ENCODE measurements around the gene MRPS12.

The MRPS12 gene

GRCh38 chr19:38977445-38978325 lies 46.9 kb downstream of the MRPS12 start:
- Histone ChIP-seq H3K27ac (no peak overlapping the region), H3K36me3 (replicated peaks) (no peaks in the 10 kb centered on the region), H3K27me3 (replicated peaks) (no peaks in the 10 kb centered on the region), H3K4me3 (ENCODE audit: low read depth, low read length) (no peak overlapping the region)
- no peak for DNase-seq
- TF ChIP-seq, protein P1, sequence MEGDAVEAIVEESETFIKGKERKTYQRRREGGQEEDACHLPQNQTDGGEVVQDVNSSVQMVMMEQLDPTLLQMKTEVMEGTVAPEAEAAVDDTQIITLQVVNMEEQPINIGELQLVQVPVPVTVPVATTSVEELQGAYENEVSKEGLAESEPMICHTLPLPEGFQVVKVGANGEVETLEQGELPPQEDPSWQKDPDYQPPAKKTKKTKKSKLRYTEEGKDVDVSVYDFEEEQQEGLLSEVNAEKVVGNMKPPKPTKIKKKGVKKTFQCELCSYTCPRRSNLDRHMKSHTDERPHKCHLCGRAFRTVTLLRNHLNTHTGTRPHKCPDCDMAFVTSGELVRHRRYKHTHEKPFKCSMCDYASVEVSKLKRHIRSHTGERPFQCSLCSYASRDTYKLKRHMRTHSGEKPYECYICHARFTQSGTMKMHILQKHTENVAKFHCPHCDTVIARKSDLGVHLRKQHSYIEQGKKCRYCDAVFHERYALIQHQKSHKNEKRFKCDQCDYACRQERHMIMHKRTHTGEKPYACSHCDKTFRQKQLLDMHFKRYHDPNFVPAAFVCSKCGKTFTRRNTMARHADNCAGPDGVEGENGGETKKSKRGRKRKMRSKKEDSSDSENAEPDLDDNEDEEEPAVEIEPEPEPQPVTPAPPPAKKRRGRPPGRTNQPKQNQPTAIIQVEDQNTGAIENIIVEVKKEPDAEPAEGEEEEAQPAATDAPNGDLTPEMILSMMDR (IDR thresholded peaks at IDR 0.05; ENCODE audit: low read depth, low read length, missing control alignments): no peak
- in situ Hi-C loops (cut with HindIII; ENCODE audit: low pct_ligation_motif_present, low sequenced_read_pairs): no loop called here

- Histone ChIP-seq H3K27ac (no peak overlapping the region), H3K36me3 (replicated peaks) (no peaks in the 10 kb centered on the region), H3K27me3 (replicated peaks) (no peaks in the 10 kb centered on the region), H3K4me3 (ENCODE audit: low read depth, low read length) (no peak overlapping the region)
- TF ChIP-seq, protein P1 (IDR thresholded peaks at IDR 0.05; ENCODE audit: low read depth, low read length, missing control alignments): no peak
- in situ Hi-C loops (cut with HindIII; ENCODE audit: low pct_ligation_motif_present, low sequenced_read_pairs): no loop called here
- no peak for DNase-seq
These were observed 47.6 kb downstream of the MRPS12 start for GRCh38 chr19:38978326-38978689.

DNA sequence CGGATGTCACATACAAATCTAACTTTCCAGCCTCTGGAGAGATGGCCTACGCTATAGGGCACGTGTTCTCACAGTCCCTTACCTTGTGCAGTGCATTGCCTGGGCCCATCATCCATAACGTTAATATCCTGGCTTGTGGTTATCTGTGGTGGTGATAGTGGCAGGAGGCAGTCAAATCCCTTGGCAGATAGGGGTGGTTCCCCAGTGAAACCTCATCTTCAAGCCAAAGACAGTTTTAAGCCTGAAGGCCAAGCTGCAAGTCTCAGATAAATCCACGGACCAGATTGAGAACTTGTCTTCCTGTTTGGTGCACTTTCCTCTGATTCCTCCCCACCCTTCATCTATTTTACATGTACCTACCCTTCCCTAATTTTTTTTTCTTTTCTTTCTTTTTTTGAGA lies 49.1 kb downstream of the MRPS12 start:
- no peak for DNase-seq
- H3K27ac ChIP-seq: no peak overlapping the region
- TF ChIP-seq, protein P1 (IDR thresholded peaks at IDR 0.05; ENCODE audit: low read depth, low read length, missing control alignments): no peak
- H3K27me3 ChIP-seq (replicated peaks): no peaks in the 10 kb centered on the region
- in situ Hi-C loops (cut with HindIII; ENCODE audit: low pct_ligation_motif_present, low sequenced_read_pairs): no loop called here
- no peak overlapping the region for H3K4me3 ChIP-seq (ENCODE audit: low read depth, low read length)
- H3K36me3 ChIP-seq (replicated peaks): no peaks in the 10 kb centered on the region

DNA sequence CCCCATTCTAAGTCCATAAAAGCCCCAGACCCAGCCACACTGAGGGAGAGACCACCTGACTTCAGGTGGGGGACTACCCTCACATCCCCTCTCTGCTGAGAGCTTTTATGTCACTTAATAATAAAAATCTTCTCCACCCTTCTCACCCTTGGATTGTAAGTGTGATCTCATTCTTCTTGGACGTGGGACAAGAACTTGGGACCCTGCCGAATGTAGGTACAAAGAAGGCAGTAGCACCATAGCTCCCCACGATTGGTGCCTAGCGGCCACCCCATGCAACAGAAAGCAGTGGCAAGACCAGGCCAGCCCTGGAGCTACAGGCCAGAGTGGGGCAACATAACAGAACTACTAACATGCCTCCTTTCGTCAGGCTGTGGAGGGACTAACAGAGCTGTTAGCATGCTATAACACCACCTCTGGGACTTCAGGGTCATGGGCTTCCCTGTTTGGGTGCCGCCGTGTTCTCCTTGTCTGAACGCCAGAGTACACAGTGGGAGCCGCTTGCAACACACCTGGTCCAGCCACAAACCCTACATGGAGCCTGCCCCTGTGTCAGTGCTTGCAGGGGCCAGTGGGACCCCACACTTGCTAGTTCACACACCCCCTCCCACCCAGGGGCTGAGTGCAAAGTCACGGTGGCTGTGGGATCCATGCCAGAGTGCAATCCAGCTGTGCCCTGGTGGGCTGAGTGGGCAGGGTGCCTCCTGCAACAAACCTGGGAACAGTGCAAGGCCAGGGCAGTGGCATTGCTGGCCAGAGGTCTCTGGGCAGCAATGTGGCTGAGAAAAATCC lies 50.0 kb downstream of the MRPS12 start:
- Histone ChIP-seq H3K36me3 (replicated peaks) (no peaks in the 10 kb centered on the region), H3K27ac (no peak overlapping the region), H3K27me3 (replicated peaks) (no peaks in the 10 kb centered on the region), H3K4me3 (ENCODE audit: low read depth, low read length) (no peak overlapping the region)
- DNase-seq: no peak
- in situ Hi-C loops (cut with HindIII; ENCODE audit: low pct_ligation_motif_present, low sequenced_read_pairs): no loop called here
- TF ChIP-seq, protein P1 (IDR thresholded peaks at IDR 0.05; ENCODE audit: low read depth, low read length, missing control alignments): no peak
